HepG2 (cell line): Measurements from ENCODE around the gene SPPL2B. TPM values are rescaled to one million over a fixed set of nuclear protein-coding genes. Genes with fewer than 3 reads are reported as not detected.

Source experiments
- BORCS8-MEF2B ChIP-seq: sonication (generic); formaldehyde crosslinking; IDR thresholded peaks from 2 replicates; pipeline ENCODE4 v1.8.0; 2022; ENCODE audit warnings: mild to moderate bottlenecking, missing genetic modification reagents
- GLI4 ChIP-seq: sonication (generic); formaldehyde crosslinking; IDR thresholded peaks from 2 replicates; pipeline ENCODE4 v1.5.1; 2020; ENCODE audit warnings: missing genetic modification reagents, mild to moderate bottlenecking, moderate library complexity, borderline replicate concordance
- KDM5B ChIP-seq: sonication (generic); formaldehyde crosslinking; IDR thresholded peaks from 2 replicates; pipeline ENCODE4 v1.4.0; 2020; ENCODE audit warnings: missing genetic modification reagents, mild to moderate bottlenecking, borderline replicate concordance
- RFX5 ChIP-seq: IDR thresholded peaks from 2 replicates; pipeline ENCODE4 v1.6.1; 2011; ENCODE audit warnings: low read depth, low read length, improper control_type of control experiment
- TOE1 ChIP-seq: sonication (generic); formaldehyde crosslinking; IDR thresholded peaks from 2 replicates; pipeline ENCODE4 v1.4.0; 2020; ENCODE audit warnings: mild to moderate bottlenecking, missing genetic modification reagents
- ZBTB3 ChIP-seq: sonication (generic); formaldehyde crosslinking; IDR thresholded peaks from 2 replicates; pipeline ENCODE4 v1.4.0; 2020; ENCODE audit warnings: low read depth, mild to moderate bottlenecking, moderate library complexity, missing genetic modification reagents, borderline replicate concordance
- ZBTB7A ChIP-seq: sonication (generic); formaldehyde crosslinking; IDR thresholded peaks from 2 replicates; pipeline ENCODE4 v1.8.0; 2022; ENCODE audit warnings: mild to moderate bottlenecking, missing genetic modification reagents
- polyA plus RNA-seq, 8 experiments: library from polyadenylated mRNA; depleted of rRNA in 3 of 8; stranded (reverse) in 7 of 8; unstranded in 1 of 8; fragments of >200 nt; fragmentation: Illumina TruSeq in 4 of 8; extraction: Trizol in 4 of 8; gene quantifications; 2 replicates each; pipeline versions ENCODE4 v1.2.1 to v1.2.3, GENCODE V29; 2011 to 2016; ENCODE audit warnings: low read depth in 4 of 8, missing spikeins in 1 of 8, mixed read lengths in 1 of 8; ENCODE audit not compliant: insufficient read depth in 1 of 8
- total RNA-seq, 5 experiments: library from RNA; depleted of rRNA; stranded (reverse); fragments of >200 nt; fragmentation: Illumina TruSeq; extraction: Trizol; gene quantifications; 2 replicates each; pipeline ENCODE4 v1.2.3, GENCODE V29; 2016; ENCODE audit warnings: low read depth in 1 of 5
- TF ChIP-seq, protein P1 (sequence below): sonication (generic); formaldehyde crosslinking; IDR thresholded peaks from 2 replicates; pipeline ENCODE4 v1.9.0; 2021; ENCODE audit warnings: mild to moderate bottlenecking, missing genetic modification reagents
- TF ChIP-seq, protein P2 (sequence below): sonication (generic); formaldehyde crosslinking; conservative IDR thresholded peaks from 2 replicates; pipeline ENCODE4 v1.4.0; 2020; ENCODE audit warnings: mild to moderate bottlenecking, missing genetic modification reagents, moderate library complexity
- TF ChIP-seq, protein P3 (sequence below): sonication (generic); formaldehyde crosslinking; IDR thresholded peaks from 2 replicates; pipeline ENCODE4 v1.4.0; 2020; ENCODE audit warnings: missing genetic modification reagents
- TF ChIP-seq, protein P4 (sequence below): fragments of 450-650 bp; IDR thresholded peaks from 2 replicates; pipeline ENCODE4 v1.6.1; 2017
- TF ChIP-seq, protein P5 (sequence below): sonication (generic); formaldehyde crosslinking; IDR thresholded peaks from 2 replicates; pipeline ENCODE4 v1.5.0; 2020; ENCODE audit warnings: mild to moderate bottlenecking, missing genetic modification reagents, moderate library complexity

The SPPL2B gene
- total and polyA plus RNA-seq, 2 of the 13 experiments (the other 11 are each of a cell fraction or from before 2014, with no cell fraction given) = 14.9 to 15.2 TPM

DNA sequence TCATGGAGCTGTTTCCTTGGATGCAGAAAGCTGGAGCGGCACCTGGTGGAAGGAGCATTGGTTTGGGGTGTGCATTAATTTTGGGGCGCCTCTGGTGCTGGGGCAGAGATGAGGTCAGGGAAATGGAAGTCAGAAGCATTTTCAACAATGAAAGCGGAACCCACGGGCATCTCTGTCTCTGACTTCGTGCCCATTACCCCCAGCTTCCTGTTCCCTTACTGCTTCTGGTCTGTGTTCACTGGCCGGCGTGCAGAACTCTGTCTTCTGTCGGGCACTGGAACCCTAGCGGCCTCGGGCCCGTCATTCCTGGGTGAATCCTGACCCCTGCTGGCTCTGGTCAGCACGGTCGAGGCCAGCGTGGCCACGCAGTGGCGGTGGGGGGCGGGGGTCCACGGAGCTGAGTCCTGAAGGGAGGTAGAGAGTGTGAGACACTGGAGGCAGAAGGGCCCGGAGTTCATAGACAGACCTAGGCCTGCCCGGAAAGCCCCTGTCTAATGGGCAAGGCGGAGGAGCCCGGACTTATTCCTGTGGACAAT lies 12.6 kb upstream of the SPPL2B start (continued):
- TF ChIP-seq, protein P1, sequence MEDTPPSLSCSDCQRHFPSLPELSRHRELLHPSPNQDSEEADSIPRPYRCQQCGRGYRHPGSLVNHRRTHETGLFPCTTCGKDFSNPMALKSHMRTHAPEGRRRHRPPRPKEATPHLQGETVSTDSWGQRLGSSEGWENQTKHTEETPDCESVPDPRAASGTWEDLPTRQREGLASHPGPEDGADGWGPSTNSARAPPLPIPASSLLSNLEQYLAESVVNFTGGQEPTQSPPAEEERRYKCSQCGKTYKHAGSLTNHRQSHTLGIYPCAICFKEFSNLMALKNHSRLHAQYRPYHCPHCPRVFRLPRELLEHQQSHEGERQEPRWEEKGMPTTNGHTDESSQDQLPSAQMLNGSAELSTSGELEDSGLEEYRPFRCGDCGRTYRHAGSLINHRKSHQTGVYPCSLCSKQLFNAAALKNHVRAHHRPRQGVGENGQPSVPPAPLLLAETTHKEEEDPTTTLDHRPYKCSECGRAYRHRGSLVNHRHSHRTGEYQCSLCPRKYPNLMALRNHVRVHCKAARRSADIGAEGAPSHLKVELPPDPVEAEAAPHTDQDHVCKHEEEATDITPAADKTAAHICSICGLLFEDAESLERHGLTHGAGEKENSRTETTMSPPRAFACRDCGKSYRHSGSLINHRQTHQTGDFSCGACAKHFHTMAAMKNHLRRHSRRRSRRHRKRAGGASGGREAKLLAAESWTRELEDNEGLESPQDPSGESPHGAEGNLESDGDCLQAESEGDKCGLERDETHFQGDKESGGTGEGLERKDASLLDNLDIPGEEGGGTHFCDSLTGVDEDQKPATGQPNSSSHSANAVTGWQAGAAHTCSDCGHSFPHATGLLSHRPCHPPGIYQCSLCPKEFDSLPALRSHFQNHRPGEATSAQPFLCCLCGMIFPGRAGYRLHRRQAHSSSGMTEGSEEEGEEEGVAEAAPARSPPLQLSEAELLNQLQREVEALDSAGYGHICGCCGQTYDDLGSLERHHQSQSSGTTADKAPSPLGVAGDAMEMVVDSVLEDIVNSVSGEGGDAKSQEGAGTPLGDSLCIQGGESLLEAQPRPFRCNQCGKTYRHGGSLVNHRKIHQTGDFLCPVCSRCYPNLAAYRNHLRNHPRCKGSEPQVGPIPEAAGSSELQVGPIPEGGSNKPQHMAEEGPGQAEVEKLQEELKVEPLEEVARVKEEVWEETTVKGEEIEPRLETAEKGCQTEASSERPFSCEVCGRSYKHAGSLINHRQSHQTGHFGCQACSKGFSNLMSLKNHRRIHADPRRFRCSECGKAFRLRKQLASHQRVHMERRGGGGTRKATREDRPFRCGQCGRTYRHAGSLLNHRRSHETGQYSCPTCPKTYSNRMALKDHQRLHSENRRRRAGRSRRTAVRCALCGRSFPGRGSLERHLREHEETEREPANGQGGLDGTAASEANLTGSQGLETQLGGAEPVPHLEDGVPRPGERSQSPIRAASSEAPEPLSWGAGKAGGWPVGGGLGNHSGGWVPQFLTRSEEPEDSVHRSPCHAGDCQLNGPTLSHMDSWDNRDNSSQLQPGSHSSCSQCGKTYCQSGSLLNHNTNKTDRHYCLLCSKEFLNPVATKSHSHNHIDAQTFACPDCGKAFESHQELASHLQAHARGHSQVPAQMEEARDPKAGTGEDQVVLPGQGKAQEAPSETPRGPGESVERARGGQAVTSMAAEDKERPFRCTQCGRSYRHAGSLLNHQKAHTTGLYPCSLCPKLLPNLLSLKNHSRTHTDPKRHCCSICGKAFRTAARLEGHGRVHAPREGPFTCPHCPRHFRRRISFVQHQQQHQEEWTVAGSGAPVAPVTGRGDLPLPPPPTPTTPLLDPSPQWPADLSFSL (CRISPR knock-in tag) = no peak
- TF ChIP-seq BORCS8-MEF2B = peak; percentile 74
- TF ChIP-seq, protein P2, sequence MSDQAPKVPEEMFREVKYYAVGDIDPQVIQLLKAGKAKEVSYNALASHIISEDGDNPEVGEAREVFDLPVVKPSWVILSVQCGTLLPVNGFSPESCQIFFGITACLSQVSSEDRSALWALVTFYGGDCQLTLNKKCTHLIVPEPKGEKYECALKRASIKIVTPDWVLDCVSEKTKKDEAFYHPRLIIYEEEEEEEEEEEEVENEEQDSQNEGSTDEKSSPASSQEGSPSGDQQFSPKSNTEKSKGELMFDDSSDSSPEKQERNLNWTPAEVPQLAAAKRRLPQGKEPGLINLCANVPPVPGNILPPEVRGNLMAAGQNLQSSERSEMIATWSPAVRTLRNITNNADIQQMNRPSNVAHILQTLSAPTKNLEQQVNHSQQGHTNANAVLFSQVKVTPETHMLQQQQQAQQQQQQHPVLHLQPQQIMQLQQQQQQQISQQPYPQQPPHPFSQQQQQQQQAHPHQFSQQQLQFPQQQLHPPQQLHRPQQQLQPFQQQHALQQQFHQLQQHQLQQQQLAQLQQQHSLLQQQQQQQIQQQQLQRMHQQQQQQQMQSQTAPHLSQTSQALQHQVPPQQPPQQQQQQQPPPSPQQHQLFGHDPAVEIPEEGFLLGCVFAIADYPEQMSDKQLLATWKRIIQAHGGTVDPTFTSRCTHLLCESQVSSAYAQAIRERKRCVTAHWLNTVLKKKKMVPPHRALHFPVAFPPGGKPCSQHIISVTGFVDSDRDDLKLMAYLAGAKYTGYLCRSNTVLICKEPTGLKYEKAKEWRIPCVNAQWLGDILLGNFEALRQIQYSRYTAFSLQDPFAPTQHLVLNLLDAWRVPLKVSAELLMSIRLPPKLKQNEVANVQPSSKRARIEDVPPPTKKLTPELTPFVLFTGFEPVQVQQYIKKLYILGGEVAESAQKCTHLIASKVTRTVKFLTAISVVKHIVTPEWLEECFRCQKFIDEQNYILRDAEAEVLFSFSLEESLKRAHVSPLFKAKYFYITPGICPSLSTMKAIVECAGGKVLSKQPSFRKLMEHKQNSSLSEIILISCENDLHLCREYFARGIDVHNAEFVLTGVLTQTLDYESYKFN = 0 out of 2 replicates have a peak, but pooled peaks have one; percentile 40
- no peak for TF ChIP-seq RFX5
- TF ChIP-seq GLI4 (CRISPR knock-in tag) = 0 out of 2 replicates have a peak, but pooled peaks have one; percentile 41
- TF ChIP-seq, protein P3, sequence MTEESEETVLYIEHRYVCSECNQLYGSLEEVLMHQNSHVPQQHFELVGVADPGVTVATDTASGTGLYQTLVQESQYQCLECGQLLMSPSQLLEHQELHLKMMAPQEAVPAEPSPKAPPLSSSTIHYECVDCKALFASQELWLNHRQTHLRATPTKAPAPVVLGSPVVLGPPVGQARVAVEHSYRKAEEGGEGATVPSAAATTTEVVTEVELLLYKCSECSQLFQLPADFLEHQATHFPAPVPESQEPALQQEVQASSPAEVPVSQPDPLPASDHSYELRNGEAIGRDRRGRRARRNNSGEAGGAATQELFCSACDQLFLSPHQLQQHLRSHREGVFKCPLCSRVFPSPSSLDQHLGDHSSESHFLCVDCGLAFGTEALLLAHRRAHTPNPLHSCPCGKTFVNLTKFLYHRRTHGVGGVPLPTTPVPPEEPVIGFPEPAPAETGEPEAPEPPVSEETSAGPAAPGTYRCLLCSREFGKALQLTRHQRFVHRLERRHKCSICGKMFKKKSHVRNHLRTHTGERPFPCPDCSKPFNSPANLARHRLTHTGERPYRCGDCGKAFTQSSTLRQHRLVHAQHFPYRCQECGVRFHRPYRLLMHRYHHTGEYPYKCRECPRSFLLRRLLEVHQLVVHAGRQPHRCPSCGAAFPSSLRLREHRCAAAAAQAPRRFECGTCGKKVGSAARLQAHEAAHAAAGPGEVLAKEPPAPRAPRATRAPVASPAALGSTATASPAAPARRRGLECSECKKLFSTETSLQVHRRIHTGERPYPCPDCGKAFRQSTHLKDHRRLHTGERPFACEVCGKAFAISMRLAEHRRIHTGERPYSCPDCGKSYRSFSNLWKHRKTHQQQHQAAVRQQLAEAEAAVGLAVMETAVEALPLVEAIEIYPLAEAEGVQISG (CRISPR knock-in tag) = no peak
- TF ChIP-seq ZBTB3 (CRISPR knock-in tag) = no peak
- TF ChIP-seq, protein P4, sequence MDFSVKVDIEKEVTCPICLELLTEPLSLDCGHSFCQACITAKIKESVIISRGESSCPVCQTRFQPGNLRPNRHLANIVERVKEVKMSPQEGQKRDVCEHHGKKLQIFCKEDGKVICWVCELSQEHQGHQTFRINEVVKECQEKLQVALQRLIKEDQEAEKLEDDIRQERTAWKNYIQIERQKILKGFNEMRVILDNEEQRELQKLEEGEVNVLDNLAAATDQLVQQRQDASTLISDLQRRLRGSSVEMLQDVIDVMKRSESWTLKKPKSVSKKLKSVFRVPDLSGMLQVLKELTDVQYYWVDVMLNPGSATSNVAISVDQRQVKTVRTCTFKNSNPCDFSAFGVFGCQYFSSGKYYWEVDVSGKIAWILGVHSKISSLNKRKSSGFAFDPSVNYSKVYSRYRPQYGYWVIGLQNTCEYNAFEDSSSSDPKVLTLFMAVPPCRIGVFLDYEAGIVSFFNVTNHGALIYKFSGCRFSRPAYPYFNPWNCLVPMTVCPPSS = no peak
- no peak for TF ChIP-seq TOE1 (CRISPR knock-in tag)
- TF ChIP-seq, protein P5, sequence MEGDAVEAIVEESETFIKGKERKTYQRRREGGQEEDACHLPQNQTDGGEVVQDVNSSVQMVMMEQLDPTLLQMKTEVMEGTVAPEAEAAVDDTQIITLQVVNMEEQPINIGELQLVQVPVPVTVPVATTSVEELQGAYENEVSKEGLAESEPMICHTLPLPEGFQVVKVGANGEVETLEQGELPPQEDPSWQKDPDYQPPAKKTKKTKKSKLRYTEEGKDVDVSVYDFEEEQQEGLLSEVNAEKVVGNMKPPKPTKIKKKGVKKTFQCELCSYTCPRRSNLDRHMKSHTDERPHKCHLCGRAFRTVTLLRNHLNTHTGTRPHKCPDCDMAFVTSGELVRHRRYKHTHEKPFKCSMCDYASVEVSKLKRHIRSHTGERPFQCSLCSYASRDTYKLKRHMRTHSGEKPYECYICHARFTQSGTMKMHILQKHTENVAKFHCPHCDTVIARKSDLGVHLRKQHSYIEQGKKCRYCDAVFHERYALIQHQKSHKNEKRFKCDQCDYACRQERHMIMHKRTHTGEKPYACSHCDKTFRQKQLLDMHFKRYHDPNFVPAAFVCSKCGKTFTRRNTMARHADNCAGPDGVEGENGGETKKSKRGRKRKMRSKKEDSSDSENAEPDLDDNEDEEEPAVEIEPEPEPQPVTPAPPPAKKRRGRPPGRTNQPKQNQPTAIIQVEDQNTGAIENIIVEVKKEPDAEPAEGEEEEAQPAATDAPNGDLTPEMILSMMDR = peak; percentile 98
- TF ChIP-seq ZBTB7A (CRISPR knock-in tag) = peak; percentile 86
- TF ChIP-seq KDM5B (CRISPR knock-in tag) = peak; percentile 65; the same call in 1 of the 2 replicates
